Measurements from ENCODE around the gene NIPAL3.
A peak's percentile ranks its signal among the peaks of the same experiment; 100 is the strongest.

Gene NIPAL3

GRCh38 chr1:24415334-24415909 lies at the start of gene NIPAL3:
Gene NIPAL3 (plus strand): TSS chr1:24415802. CDS start chr1:24419548, 3,746 bp downstream.
- peak; percentile 97 for DNase-seq
- peak; percentile 94 for ATAC-seq

GRCh38 chr1:24366707-24367106 lies 48.9 kb upstream of the NIPAL3 start:
- DNase-seq (no peak), ATAC-seq (no peak)

GRCh38 chr1:24369199-24369598 lies 46.4 kb upstream of the NIPAL3 start:
- no peak for DNase-seq

GRCh38 chr1:24369801-24370200 lies 45.8 kb upstream of the NIPAL3 start:
- no peak for ATAC-seq

More at GRCh38 chr1:24369199-24369598, 46.4 kb upstream of the NIPAL3 start:
- no peak for ATAC-seq

GRCh38 chr1:24373044-24373443 lies 42.6 kb upstream of the NIPAL3 start:
- DNase-seq, result no peak
- ATAC-seq, result peak; percentile 46

More at GRCh38 chr1:24369801-24370200, 45.8 kb upstream of the NIPAL3 start:
- DNase-seq, result no peak

GRCh38 chr1:24373710-24374109 lies 41.9 kb upstream of the NIPAL3 start:
- ATAC-seq (peak; percentile 19), DNase-seq (no peak)

- no peak for ATAC-seq
- no peak for DNase-seq
These were observed 40.5 kb upstream of the NIPAL3 start for GRCh38 chr1:24374891-24375786.

GRCh38 chr1:24379733-24380315 lies 35.8 kb upstream of the NIPAL3 start:
- ATAC-seq (no peak), DNase-seq (no peak)

GRCh38 chr1:24380508-24380907 lies 35.1 kb upstream of the NIPAL3 start:
- no peak for DNase-seq
- ATAC-seq, result no peak

GRCh38 chr1:24381256-24381655 lies 34.3 kb upstream of the NIPAL3 start:
- DNase-seq (no peak), ATAC-seq (no peak)

GRCh38 chr1:24382165-24382577 lies 33.4 kb upstream of the NIPAL3 start:
- ATAC-seq (no peak), DNase-seq (no peak)

- ATAC-seq (no peak), DNase-seq (no peak)
These were observed 32.1 kb upstream of the NIPAL3 start for GRCh38 chr1:24383381-24383940.

GRCh38 chr1:24384251-24385090 lies 31.1 kb upstream of the NIPAL3 start:
- peak; percentile 37 for DNase-seq
- peak; percentile 76 for ATAC-seq

GRCh38 chr1:24385160-24385940 lies 30.3 kb upstream of the NIPAL3 start:
- ATAC-seq (peak; percentile 70), DNase-seq (peak; percentile 49)

GRCh38 chr1:24386241-24386640 lies 29.4 kb upstream of the NIPAL3 start:
- DNase-seq (no peak), ATAC-seq (no peak)

GRCh38 chr1:24386931-24387330 lies 28.7 kb upstream of the NIPAL3 start:
- no peak for ATAC-seq
- DNase-seq, result no peak

GRCh38 chr1:24387636-24388175 lies 27.9 kb upstream of the NIPAL3 start:
- DNase-seq, result no peak

GRCh38 chr1:24388331-24388885 lies 27.2 kb upstream of the NIPAL3 start:
- DNase-seq (no peak), ATAC-seq (no peak)

More at GRCh38 chr1:24387636-24388175, 27.9 kb upstream of the NIPAL3 start:
- ATAC-seq, result no peak

GRCh38 chr1:24389231-24389678 lies 26.3 kb upstream of the NIPAL3 start:
- ATAC-seq (no peak), DNase-seq (no peak)

All from stimulated activated naive CD8-positive, alpha-beta T cell treated with anti-CD3 and anti-CD28 coated beads, Interleukin-15, Interleukin-2, amounts not matched to agents 100 U/mL and 50 U/mL, for 24 hours (primary cell).